Amniotic epithelial cell (primary cell): Measurements from ENCODE around the gene PPP2R2B.
A peak's percentile ranks its signal among the peaks of the same experiment; 100 is the strongest.

Experiments
- DNase-seq: peaks from one replicate; pipeline ENCODE4 v3.0.0-alpha.2; 2010; ENCODE audit warnings: low read depth

The PPP2R2B gene

GRCh38 chr5:146878476-146879172 is at the start of gene PPP2R2B:
TSS of gene PPP2R2B (minus strand) at chr5:146878757.
- DNase-seq, result peak; percentile 9

- no peak for DNase-seq
These were observed 45.6 kb upstream of the PPP2R2B start for GRCh38 chr5:146924132-146924531.

DNA sequence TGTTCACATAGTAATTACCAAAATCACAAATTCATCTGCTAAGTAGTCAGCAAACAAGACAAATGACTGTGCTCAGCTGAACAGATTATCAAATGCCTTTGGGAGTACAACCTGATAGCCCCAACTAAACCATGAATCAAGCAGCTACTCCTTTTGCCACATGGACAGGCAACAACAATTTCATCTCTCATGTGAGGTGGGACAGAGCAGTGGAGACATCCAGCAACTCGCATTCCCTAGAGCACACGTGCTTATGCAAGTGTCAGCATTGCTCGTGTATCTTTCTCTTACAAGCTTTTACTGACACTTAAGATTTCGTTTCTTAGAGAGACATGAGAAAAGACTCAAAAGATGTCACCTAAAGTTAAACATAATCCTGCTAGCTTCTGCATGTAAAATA is 42.7 kb upstream of the PPP2R2B start:
- no peak for DNase-seq

GRCh38 chr5:146920351-146920881 is 41.9 kb upstream of the PPP2R2B start:
- DNase-seq, result no peak

- DNase-seq, result no peak
These were observed 40.7 kb upstream of the PPP2R2B start for GRCh38 chr5:146919304-146919703.

GRCh38 chr5:146917931-146918330 is 39.4 kb upstream of the PPP2R2B start:
- DNase-seq, result no peak

- no peak for DNase-seq
These were observed 34.3 kb upstream of the PPP2R2B start for GRCh38 chr5:146912874-146913273.

DNA sequence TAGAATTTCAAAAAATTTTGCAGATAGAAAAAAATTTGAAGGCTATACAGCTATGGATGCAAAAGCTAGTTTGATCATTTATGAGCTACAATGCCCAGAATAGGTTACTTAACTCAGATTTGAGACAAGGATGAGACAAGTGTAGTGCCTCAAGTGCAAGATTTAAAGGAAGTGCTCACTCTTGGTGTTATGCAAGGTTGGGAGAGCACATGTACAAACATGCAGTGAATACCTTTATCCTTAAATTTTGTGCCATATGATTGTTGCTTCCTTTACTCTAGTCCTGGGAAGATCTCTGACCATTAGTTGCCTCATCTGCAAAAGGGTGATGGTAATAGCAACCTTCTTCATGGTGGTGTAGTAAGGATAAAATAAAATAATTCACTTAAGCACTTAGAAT is 31.7 kb upstream of the PPP2R2B start:
- DNase-seq, result no peak

- no peak for DNase-seq
These were observed 30.9 kb upstream of the PPP2R2B start for GRCh38 chr5:146909255-146910068.

DNA sequence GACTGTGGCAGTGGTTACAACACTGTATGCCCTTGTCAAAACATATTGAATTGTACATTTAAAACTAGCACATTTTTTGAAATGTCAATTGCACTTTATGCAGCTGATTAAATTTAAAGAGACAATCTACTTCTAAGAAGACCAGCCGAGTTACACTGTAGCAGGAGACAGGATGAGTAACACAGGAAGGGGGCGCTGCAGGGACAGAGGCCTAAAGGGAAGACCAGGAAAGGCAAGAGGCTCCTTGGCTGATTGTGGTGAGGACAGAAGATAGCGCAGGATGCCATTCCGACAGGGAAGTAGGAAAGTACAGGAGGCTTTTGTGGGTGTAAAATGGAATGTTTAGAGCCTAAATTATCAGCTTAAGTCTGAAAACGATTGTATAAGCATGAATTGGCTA is 28.2 kb upstream of the PPP2R2B start:
- DNase-seq, result peak; percentile 58

- no peak for DNase-seq
These were observed 26.3 kb upstream of the PPP2R2B start for GRCh38 chr5:146904890-146905289.

DNA sequence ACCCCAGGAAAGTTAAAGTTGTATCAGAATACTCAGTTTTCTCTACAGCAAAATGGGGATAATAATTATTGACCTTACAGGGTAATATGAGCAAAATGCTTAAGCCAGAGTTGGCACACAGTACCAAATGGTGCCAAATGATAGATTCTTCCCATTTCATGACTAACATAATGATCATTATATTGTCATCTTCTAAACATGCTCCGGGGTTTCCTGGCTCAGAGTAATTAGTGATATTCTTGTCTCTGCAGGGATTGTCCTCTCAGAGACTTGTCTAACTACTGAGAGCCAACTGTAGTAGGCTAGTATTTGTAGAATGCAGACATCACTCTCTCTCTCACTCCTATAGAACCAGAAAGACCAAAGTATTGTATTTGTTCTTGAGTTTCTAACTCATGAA is 25.2 kb upstream of the PPP2R2B start:
- DNase-seq, result no peak

GRCh38 chr5:146902471-146902870 is 23.9 kb upstream of the PPP2R2B start:
- no peak for DNase-seq

DNA sequence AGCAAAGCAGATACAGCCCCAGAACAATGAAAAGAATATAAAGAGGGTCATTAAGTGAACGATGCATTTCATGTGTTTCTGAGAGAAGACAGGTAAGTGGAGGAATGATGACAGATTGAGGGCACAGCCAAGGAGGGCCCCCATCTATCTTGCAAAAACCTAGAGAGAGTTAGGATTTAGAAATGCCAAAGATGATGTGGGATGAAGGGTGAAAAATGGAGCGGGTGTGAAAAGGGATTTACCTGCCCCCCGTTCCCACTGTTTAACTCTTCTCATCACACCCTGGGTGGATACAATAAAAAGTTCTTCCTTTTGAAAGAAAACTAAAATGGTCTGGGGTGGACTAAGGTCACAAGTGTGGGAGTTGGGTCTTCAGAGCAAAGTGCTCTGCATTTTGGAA is 18.5 kb upstream of the PPP2R2B start:
- no peak for DNase-seq

- DNase-seq, result no peak
These were observed 16.4 kb upstream of the PPP2R2B start for GRCh38 chr5:146894753-146895521.

- DNase-seq, result no peak
These were observed 15.4 kb upstream of the PPP2R2B start for GRCh38 chr5:146893991-146894390.

DNA sequence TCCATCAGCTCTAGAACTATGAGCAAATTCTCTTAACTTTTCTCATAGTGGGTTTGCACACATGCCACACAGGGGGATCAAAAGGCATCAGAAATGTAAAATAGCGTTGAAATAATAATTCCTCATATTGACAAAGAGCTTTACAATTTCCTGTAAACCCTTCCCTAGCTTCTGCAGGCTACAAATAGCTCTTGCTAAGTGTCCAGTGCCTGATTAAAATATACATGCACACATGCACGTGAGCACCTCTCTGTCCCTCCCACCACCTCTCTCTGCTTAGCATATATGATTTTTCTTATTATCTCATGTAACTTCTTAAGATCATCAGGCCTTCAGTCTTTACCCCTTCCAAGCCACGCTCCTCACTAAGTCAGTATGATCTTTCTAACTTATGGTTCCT is 13.7 kb upstream of the PPP2R2B start:
- DNase-seq, result no peak

GRCh38 chr5:146891511-146891910 is 13.0 kb upstream of the PPP2R2B start:
- no peak for DNase-seq

- DNase-seq, result no peak
These were observed 12.3 kb upstream of the PPP2R2B start for GRCh38 chr5:146890731-146891440.

- DNase-seq, result no peak
These were observed 11.5 kb upstream of the PPP2R2B start for GRCh38 chr5:146890066-146890465.

DNA sequence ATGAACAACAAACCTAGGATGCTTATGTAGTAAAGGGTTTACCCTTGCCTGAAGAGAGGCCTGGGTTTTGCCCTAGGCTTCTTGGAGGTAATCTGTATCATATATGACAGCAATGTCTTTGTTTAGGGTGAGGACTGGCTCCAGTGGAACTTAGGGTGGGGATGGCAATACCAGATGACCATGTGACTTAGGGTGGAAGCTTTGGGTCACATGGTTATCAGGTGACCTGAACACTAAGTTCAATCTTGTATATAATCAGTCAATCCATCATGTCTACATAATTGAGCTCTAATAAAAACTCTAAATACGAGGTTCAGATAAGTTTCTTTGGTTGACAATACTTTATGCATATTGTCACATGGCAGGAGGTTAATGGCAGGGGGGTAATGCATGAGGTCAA is 10.6 kb upstream of the PPP2R2B start:
- no peak for DNase-seq
